ENCODE measurements around the gene KRT27. TPM values are rescaled to one million over a fixed set of nuclear protein-coding genes. Genes with fewer than 3 reads are reported as not detected.

KRT27 gene
- total and polyA plus RNA-seq, 3 experiments from 2014 or later = not detected

DNA sequence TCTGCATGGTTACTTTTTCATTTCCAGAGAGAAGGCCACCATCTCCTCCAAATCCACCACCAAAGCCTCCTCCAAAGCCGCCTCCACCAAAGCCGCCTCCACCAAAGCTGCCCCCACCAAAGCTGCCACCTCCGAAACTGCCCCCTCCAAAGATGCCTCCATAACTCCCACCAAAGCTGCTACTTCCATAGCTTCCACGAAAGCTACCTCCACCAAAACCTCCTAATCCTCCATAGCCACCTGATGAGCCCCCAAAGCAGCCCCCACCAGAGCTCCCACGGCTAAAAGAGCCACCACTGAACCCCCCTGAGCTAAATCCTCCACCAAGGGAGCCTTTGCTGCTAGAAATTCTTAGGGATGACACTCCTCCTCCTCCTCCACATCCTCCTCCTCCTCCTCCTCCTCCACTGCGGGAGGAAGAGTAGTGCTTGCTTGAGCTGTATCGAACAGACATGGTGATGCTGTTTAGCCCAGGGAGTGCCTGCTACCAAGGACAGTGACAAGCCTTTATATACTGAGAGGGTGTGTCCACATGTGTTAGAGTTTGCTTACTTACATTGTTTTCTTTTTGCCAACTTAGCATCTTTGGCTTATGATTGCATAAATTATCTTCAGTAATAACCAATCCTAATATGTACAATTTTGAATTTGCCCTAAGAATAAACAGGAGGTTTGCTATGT, 39.9 kb upstream of the KRT27 start, which contains the start of gene KRT10:
TSS of gene KRT10 (minus strand) at position 483 of the 681 bp plus-strand sequence. CDS start at position 454, 29 bp downstream.
- DNase-seq = no peak
- Mint-ChIP-seq H3K27ac (peak within 1 kb of the TSS in 1 of 8 donors; percentile 84), H3K9me3 (peaks cover 0 to 6% (median 0%) of the 10 kb centered on the region in 5 donors), H3K4me3 (peak within 1 kb of the TSS in 2 of 7 donors; percentile 32 to 69), H3K27me3 (peaks cover 0 to 34% of the 10 kb centered on the region in 2 donors), H3K4me1 (peaks cover 21 to 27% (median 26%) of the 10 kb centered on the region in 3 donors), H3K36me3 (peaks cover 10 to 46% (median 16%) of the 10 kb centered on the region in 3 donors)
- ChIA-PET POLR2A (no interaction called here), CTCF (interaction anchor here (1.6 kb wide), 1 partner anchor 841 kb away, joined by 5 read pairs; no protein-coding TSS in a partner anchor)
- Histone ChIP-seq H3K27ac (ENCODE audit: low read depth, low read length) (no peak within 1 kb of the TSS), H3K27me3 (ENCODE audit: insufficient read depth, low read length, poor library complexity, severe bottlenecking) (no peaks in the 10 kb centered on the region), H3K4me1 (ENCODE audit: insufficient read depth, low read length) (peaks cover 19% of the 10 kb centered on the region), H3K9me3 (ENCODE audit: low read length) (no peaks in the 10 kb centered on the region), H3K4me3 (ENCODE audit: low read length) (no peak within 1 kb of the TSS), H3K36me3 (ENCODE audit: insufficient read depth, low read length) (peaks cover 3% of the 10 kb centered on the region)

DNA sequence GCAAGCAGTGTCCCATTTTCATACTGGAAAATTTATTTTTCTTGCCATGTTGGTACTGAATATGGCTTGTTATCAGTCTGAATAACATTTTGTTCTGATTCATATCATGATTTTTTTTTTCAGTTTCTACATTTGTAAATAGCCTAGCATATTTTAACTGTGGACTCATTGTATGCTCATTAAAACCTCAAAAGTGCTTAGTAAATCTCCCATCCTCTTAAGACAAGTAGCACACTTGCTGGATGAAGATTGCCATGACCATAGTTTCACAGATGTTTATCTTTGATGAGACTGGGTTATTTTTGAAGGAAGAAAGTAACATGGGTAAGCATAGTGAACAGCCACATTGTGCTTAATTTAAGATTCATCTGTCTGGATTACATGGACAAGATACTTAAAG, 39.2 kb upstream of the KRT27 start:
- no peak for DNase-seq
- ChIA-PET POLR2A (no interaction called here), CTCF (interaction anchor here (1.6 kb wide), 1 partner anchor 841 kb away, joined by 5 read pairs; no protein-coding TSS in a partner anchor)
- peaks cover 0 to 6% (median 0%) of the 10 kb centered on the region in 5 donors for H3K9me3 Mint-ChIP-seq
- Histone ChIP-seq H3K9me3 (ENCODE audit: low read length) (no peaks in the 10 kb centered on the region), H3K4me3 (ENCODE audit: low read length) (no peak overlapping the region), H3K36me3 (ENCODE audit: insufficient read depth, low read length) (peaks cover 9% of the 10 kb centered on the region), H3K27ac (ENCODE audit: low read depth, low read length) (no peak overlapping the region), H3K27me3 (ENCODE audit: insufficient read depth, low read length, poor library complexity, severe bottlenecking) (no peaks in the 10 kb centered on the region), H3K4me1 (ENCODE audit: insufficient read depth, low read length) (peaks cover 19% of the 10 kb centered on the region)
- H3K4me1 Mint-ChIP-seq = peaks cover 21 to 29% (median 28%) of the 10 kb centered on the region in 3 donors
- no peak overlapping the region for H3K27ac Mint-ChIP-seq
- peaks cover 16 to 51% (median 21%) of the 10 kb centered on the region in 3 donors for H3K36me3 Mint-ChIP-seq
- peaks cover 0 to 29% of the 10 kb centered on the region in 2 donors for H3K27me3 Mint-ChIP-seq
- no peak overlapping the region for H3K4me3 Mint-ChIP-seq

- Mint-ChIP-seq H3K27ac (peak overlapping the region in 3 of 8 donors; percentile 43 to 97 (median 76)), H3K9me3 (peaks cover 0 to 6% (median 0%) of the 10 kb centered on the region in 5 donors)
- POLR2A ChIA-PET = no interaction called here
Observed at GRCh38 chr17:40820228-40820838, 38.0 kb upstream of the KRT27 start.

GRCh38 chr17:40819528-40820125, 37.3 kb upstream of the KRT27 start:
- peaks cover 0 to 6% (median 0%) of the 10 kb centered on the region in 5 donors for H3K9me3 Mint-ChIP-seq
- Histone ChIP-seq H3K4me3 (ENCODE audit: low read length) (peak overlapping the region; percentile 77), H3K9me3 (ENCODE audit: low read length) (no peaks in the 10 kb centered on the region), H3K27me3 (ENCODE audit: insufficient read depth, low read length, poor library complexity, severe bottlenecking) (no peaks in the 10 kb centered on the region), H3K27ac (ENCODE audit: low read depth, low read length) (peak overlapping the region; percentile 71), H3K36me3 (ENCODE audit: insufficient read depth, low read length) (peaks cover 9% of the 10 kb centered on the region), H3K4me1 (ENCODE audit: insufficient read depth, low read length) (peaks cover 19% of the 10 kb centered on the region)
- ChIA-PET POLR2A (interaction anchor here (2.3 kb wide), 1 partner anchor 870 kb away, joined by 8 read pairs; no protein-coding TSS in a partner anchor), CTCF (interaction anchor here (1.3 to 1.4 kb wide), 2 partner anchors 829 to 843 kb away, joined by 7 to 9 read pairs; no protein-coding TSS in a partner anchor)
- peak overlapping the region; percentile 76 to 97 (median 83) for H3K27ac Mint-ChIP-seq
- peak overlapping the region; percentile 76 to 99 (median 82) for H3K4me3 Mint-ChIP-seq
- H3K4me1 Mint-ChIP-seq = peaks cover 21 to 29% (median 28%) of the 10 kb centered on the region in 3 donors
- peaks cover 14 to 45% (median 22%) of the 10 kb centered on the region in 3 donors for H3K36me3 Mint-ChIP-seq
- no peak for DNase-seq
- peaks cover 3 to 19% of the 10 kb centered on the region in 2 donors for H3K27me3 Mint-ChIP-seq

More at GRCh38 chr17:40820228-40820838, 38.0 kb upstream of the KRT27 start:
- no peak overlapping the region for H3K4me3 ChIP-seq (ENCODE audit: low read length)
- peaks cover 14 to 45% (median 22%) of the 10 kb centered on the region in 3 donors for H3K36me3 Mint-ChIP-seq
- peaks cover 19% of the 10 kb centered on the region for H3K4me1 ChIP-seq (ENCODE audit: insufficient read depth, low read length)
- no peaks in the 10 kb centered on the region for H3K27me3 ChIP-seq (ENCODE audit: insufficient read depth, low read length, poor library complexity, severe bottlenecking)
- CTCF ChIA-PET = no interaction called here
- no peaks in the 10 kb centered on the region for H3K9me3 ChIP-seq (ENCODE audit: low read length)
- DNase-seq = no peak
- peaks cover 21 to 29% (median 28%) of the 10 kb centered on the region in 3 donors for H3K4me1 Mint-ChIP-seq
- peak overlapping the region; percentile 71 for H3K27ac ChIP-seq (ENCODE audit: low read depth, low read length)
- peaks cover 9% of the 10 kb centered on the region for H3K36me3 ChIP-seq (ENCODE audit: insufficient read depth, low read length)
- H3K4me3 Mint-ChIP-seq = peak overlapping the region; percentile 2 to 99 (median 76)
- peaks cover 0 to 17% of the 10 kb centered on the region in 2 donors for H3K27me3 Mint-ChIP-seq

- H3K4me3 Mint-ChIP-seq = peak overlapping the region; percentile 89 to 99 (median 92)
- H3K4me3 ChIP-seq (ENCODE audit: low read length) = peak overlapping the region; percentile 83
- peaks cover 14 to 40% (median 22%) of the 10 kb centered on the region in 3 donors for H3K36me3 Mint-ChIP-seq
Observed at GRCh38 chr17:40818733-40819527, 36.6 kb upstream of the KRT27 start.

GRCh38 chr17:40818343-40818732, 36.0 kb upstream of the KRT27 start:
- Mint-ChIP-seq H3K27ac (peak overlapping the region; percentile 90 to 98 (median 94)), H3K27me3 (peaks cover 8 to 21% of the 10 kb centered on the region in 2 donors), H3K4me3 (peak overlapping the region; percentile 89 to 99 (median 92)), H3K4me1 (peaks cover 21 to 29% (median 28%) of the 10 kb centered on the region in 3 donors), H3K36me3 (peaks cover 14 to 38% (median 22%) of the 10 kb centered on the region in 3 donors), H3K9me3 (peaks cover 0 to 6% (median 0%) of the 10 kb centered on the region in 5 donors)
- Histone ChIP-seq H3K27me3 (ENCODE audit: insufficient read depth, low read length, poor library complexity, severe bottlenecking) (no peaks in the 10 kb centered on the region), H3K4me1 (ENCODE audit: insufficient read depth, low read length) (peaks cover 19% of the 10 kb centered on the region), H3K27ac (ENCODE audit: low read depth, low read length) (peak overlapping the region; percentile 71), H3K36me3 (ENCODE audit: insufficient read depth, low read length) (peaks cover 9% of the 10 kb centered on the region), H3K9me3 (ENCODE audit: low read length) (no peaks in the 10 kb centered on the region), H3K4me3 (ENCODE audit: low read length) (peak overlapping the region; percentile 83)
- ChIA-PET POLR2A (interaction anchor here (0.8 to 2.3 kb wide), 8 partner anchors 170 to 873 kb away, joined by 3 to 10 read pairs (median 4); partner anchors contain the start of genes KRTAP16-1 and SMARCE1), CTCF (interaction anchor here (0.9 to 1.4 kb wide), 4 partner anchors 830 to 878 kb away, joined by 4 to 9 read pairs (median 6); no protein-coding TSS in a partner anchor)
- DNase-seq = no peak

More at GRCh38 chr17:40818733-40819527, 36.6 kb upstream of the KRT27 start:
- POLR2A ChIA-PET = interaction anchor here (0.8 to 2.3 kb wide), 8 partner anchors 171 to 872 kb away, joined by 3 to 10 read pairs (median 4); partner anchors contain the start of genes KRTAP16-1 and SMARCE1
- Histone ChIP-seq H3K4me1 (ENCODE audit: insufficient read depth, low read length) (peaks cover 19% of the 10 kb centered on the region), H3K36me3 (ENCODE audit: insufficient read depth, low read length) (peaks cover 9% of the 10 kb centered on the region), H3K9me3 (ENCODE audit: low read length) (no peaks in the 10 kb centered on the region), H3K27ac (ENCODE audit: low read depth, low read length) (peak overlapping the region; percentile 71), H3K27me3 (ENCODE audit: insufficient read depth, low read length, poor library complexity, severe bottlenecking) (no peaks in the 10 kb centered on the region)
- Mint-ChIP-seq H3K9me3 (peaks cover 0 to 6% (median 0%) of the 10 kb centered on the region in 5 donors), H3K27me3 (peaks cover 4 to 22% of the 10 kb centered on the region in 2 donors), H3K27ac (peak overlapping the region; percentile 90 to 98 (median 94)), H3K4me1 (peaks cover 21 to 29% (median 28%) of the 10 kb centered on the region in 3 donors)
- DNase-seq = peak; percentile 78 to 86 (median 81)
- CTCF ChIA-PET = interaction anchor here (0.9 to 1.4 kb wide), 4 partner anchors 829 to 877 kb away, joined by 4 to 9 read pairs (median 6); no protein-coding TSS in a partner anchor
